Type B pancreatic cell (in vitro differentiated cells): ENCODE data around the gene RTL10. TPM values are rescaled to one million over a fixed set of nuclear protein-coding genes. Genes with fewer than 3 reads are reported as not detected.
"Not testable (repeated sequence)": the region's sequence is repeated elsewhere in the genome, so short reads cannot be mapped to it uniquely, and the experiment has no call there.

Source experiments
- DNase-seq: peaks from one replicate; pipeline ENCODE4 v3.0.0; 2021; ENCODE audit warnings: mixed read lengths; ENCODE audit not compliant: unreplicated experiment; ENCODE audit errors: extremely low spot score
- H3K27ac Mint-ChIP-seq: 2 replicates; pipeline ENCODE4 v1.8.0; 2021; ENCODE audit warnings: mild to moderate bottlenecking, mixed read lengths
- H3K27me3 Mint-ChIP-seq: 2 replicates; pipeline ENCODE4 v1.8.0; 2021; ENCODE audit warnings: mixed read lengths
- H3K36me3 Mint-ChIP-seq: 2 replicates; pipeline ENCODE4 v1.8.0; 2021; ENCODE audit warnings: mixed read lengths
- H3K4me1 Mint-ChIP-seq: one replicate; pipeline ENCODE4 v1.8.0; 2021; ENCODE audit warnings: mixed read lengths; ENCODE audit not compliant: unreplicated experiment
- H3K4me3 Mint-ChIP-seq: 2 replicates; pipeline ENCODE4 v1.8.0; 2021; ENCODE audit warnings: mild to moderate bottlenecking, mixed read lengths
- H3K9me3 Mint-ChIP-seq: 2 replicates; pipeline ENCODE4 v1.8.0; 2021; ENCODE audit warnings: mixed read lengths
- total RNA-seq: library from RNA; stranded (reverse); gene quantifications from 2 replicates; pipeline ENCODE4 v1.2.1, GENCODE V29; 2021; ENCODE audit warnings: low replicate concordance
- TF ChIP-seq, protein P1 (sequence below): fragments of 200-600 bp; sonication (generic); conservative IDR thresholded peaks from 2 replicates; pipeline ENCODE4 v1.5.0; 2021; ENCODE audit warnings: antibody characterized with exemption, mild to moderate bottlenecking

Gene RTL10
- total RNA-seq, 1 donor from 2014 or later: 28.8 TPM

DNA sequence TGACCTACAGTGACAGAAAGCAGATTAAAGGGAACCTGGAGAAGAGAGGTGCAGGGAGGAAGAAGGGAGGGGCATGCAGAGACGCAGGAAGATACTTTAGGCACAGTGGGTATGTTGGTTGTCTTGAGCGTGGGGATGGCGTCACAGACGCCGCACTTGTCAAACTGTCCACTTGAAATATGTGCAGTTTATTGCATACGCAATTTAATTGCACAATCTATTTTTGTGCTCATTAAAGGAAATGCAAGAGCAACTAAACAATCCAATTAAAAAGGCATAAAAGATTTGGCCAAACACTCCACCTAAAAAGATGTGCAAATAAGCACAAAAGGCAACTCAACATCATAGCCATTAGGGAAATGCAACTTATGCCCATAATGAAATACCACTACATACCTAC is 16.8 kb downstream of the RTL10 start:
- Mint-ChIP-seq H3K9me3 (no peaks in the 10 kb centered on the region), H3K4me3 (no peak overlapping the region), H3K27me3 (no peaks in the 10 kb centered on the region), H3K36me3 (no peaks in the 10 kb centered on the region), H3K4me1 (peaks cover 12% of the 10 kb centered on the region), H3K27ac (no peak overlapping the region)
- DNase-seq: no peak
- TF ChIP-seq, protein P1, sequence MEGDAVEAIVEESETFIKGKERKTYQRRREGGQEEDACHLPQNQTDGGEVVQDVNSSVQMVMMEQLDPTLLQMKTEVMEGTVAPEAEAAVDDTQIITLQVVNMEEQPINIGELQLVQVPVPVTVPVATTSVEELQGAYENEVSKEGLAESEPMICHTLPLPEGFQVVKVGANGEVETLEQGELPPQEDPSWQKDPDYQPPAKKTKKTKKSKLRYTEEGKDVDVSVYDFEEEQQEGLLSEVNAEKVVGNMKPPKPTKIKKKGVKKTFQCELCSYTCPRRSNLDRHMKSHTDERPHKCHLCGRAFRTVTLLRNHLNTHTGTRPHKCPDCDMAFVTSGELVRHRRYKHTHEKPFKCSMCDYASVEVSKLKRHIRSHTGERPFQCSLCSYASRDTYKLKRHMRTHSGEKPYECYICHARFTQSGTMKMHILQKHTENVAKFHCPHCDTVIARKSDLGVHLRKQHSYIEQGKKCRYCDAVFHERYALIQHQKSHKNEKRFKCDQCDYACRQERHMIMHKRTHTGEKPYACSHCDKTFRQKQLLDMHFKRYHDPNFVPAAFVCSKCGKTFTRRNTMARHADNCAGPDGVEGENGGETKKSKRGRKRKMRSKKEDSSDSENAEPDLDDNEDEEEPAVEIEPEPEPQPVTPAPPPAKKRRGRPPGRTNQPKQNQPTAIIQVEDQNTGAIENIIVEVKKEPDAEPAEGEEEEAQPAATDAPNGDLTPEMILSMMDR: no peak

DNA sequence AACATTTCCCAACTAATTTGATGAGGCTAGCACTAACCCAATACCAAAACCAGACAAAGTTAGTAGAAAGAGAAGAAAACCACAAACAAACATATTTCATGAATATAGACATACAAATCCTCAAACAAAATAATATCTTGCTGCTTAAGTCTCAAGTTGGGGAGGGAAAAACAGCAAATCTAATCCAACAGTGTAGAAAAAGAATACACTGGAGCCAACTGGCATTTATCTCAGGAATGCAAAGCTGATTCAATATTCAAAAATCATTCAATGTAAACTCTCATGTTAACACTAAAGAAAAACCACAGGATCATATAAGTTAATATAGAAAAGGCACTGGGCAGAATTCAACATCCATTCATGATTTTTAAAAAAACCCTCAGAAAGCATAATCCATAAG is 18.2 kb downstream of the RTL10 start:
- H3K27me3 Mint-ChIP-seq: no peaks in the 10 kb centered on the region

GRCh38 chr22:19834599-19834998 is 20.1 kb downstream of the RTL10 start:
- Mint-ChIP-seq H3K4me3 (no peak overlapping the region), H3K9me3 (no peaks in the 10 kb centered on the region), H3K4me1 (no peaks in the 10 kb centered on the region), H3K27me3 (no peaks in the 10 kb centered on the region), H3K27ac (no peak overlapping the region), H3K36me3 (no peaks in the 10 kb centered on the region)
- TF ChIP-seq, protein P1: no peak
- DNase-seq: no peak

More for the DNA sequence above, 18.2 kb downstream of the RTL10 start:
- Mint-ChIP-seq H3K27ac (no peak overlapping the region), H3K4me1 (peaks cover 2% of the 10 kb centered on the region), H3K9me3 (no peaks in the 10 kb centered on the region), H3K36me3 (no peaks in the 10 kb centered on the region), H3K4me3 (no peak overlapping the region)
- DNase-seq: no peak
- TF ChIP-seq, protein P1: no peak

DNA sequence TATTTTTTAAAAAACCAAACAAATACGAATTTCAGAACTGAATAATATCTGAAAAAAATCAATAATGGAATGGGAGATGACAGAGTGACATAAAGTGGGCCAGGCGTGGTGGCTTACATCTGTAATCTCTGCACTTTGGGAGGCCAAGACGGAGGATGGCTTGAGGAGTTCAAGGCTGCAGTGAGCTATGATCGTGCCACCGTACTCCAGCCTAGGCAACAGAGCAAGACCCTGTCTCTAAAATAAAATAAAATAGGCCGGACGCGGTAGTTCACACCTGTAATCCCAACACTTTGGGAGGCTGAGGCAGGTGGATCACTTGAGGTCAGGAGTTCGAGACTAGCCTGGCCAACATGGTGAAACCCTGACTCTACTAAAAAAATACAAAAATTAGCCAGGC is 21.3 kb downstream of the RTL10 start:
- H3K27me3 Mint-ChIP-seq, H3K9me3 Mint-ChIP-seq, H3K36me3 Mint-ChIP-seq, H3K27ac Mint-ChIP-seq, H3K4me1 Mint-ChIP-seq, DNase-seq, H3K4me3 Mint-ChIP-seq: not testable (repeated sequence)

GRCh38 chr22:19832476-19833108 is 22.1 kb downstream of the RTL10 start:
- DNase-seq: no peak
- TF ChIP-seq, protein P1: no peak
- H3K36me3 Mint-ChIP-seq: peaks cover 3% of the 10 kb centered on the region
- no peaks in the 10 kb centered on the region for H3K27me3 Mint-ChIP-seq
- H3K4me1 Mint-ChIP-seq: no peaks in the 10 kb centered on the region
- no peak overlapping the region for H3K27ac Mint-ChIP-seq
- H3K9me3 Mint-ChIP-seq: no peaks in the 10 kb centered on the region
- H3K4me3 Mint-ChIP-seq: no peak overlapping the region

DNA sequence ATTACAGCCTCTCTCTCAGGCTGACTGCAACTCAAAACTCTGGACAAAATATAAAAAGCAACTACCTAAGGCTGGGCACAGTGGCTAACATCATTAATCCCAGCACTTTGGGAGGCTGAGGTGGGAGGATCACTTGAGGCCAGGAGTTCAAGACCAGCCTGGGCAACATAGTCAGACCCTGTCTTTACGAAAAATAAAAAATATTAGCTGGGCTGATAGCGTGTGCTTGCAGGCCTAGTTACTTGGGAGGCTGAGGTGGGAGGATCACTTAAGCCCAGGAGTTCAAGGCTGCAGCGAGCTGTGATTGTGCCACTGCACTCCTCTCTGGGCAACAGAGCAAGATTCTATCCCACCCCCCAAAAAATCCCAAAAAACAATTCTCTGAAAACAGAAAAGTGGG is 22.7 kb downstream of the RTL10 start:
- not testable (repeated sequence) for H3K27ac Mint-ChIP-seq, DNase-seq, H3K36me3 Mint-ChIP-seq, H3K27me3 Mint-ChIP-seq, H3K4me3 Mint-ChIP-seq, H3K4me1 Mint-ChIP-seq, H3K9me3 Mint-ChIP-seq

- H3K9me3 Mint-ChIP-seq: no peaks in the 10 kb centered on the region
- no peaks in the 10 kb centered on the region for H3K27me3 Mint-ChIP-seq
- no peak for DNase-seq
- no peak overlapping the region for H3K27ac Mint-ChIP-seq
- H3K36me3 Mint-ChIP-seq: peaks cover 4% of the 10 kb centered on the region
- TF ChIP-seq, protein P1: no peak
- no peaks in the 10 kb centered on the region for H3K4me1 Mint-ChIP-seq
- no peak overlapping the region for H3K4me3 Mint-ChIP-seq
Observed at GRCh38 chr22:19831016-19831415, 23.7 kb downstream of the RTL10 start.
